GM18498 (cell line): Measurements from ENCODE around the gene MCEMP1.

Experiments used
- ATAC-seq: cut with Tn5 transposase; IDR thresholded peaks from one replicate; pipeline ENCODE4 v1.9.1; 2021; ENCODE audit warnings: mild to moderate bottlenecking, moderate library complexity; ENCODE audit not compliant: unreplicated experiment

Gene MCEMP1

DNA sequence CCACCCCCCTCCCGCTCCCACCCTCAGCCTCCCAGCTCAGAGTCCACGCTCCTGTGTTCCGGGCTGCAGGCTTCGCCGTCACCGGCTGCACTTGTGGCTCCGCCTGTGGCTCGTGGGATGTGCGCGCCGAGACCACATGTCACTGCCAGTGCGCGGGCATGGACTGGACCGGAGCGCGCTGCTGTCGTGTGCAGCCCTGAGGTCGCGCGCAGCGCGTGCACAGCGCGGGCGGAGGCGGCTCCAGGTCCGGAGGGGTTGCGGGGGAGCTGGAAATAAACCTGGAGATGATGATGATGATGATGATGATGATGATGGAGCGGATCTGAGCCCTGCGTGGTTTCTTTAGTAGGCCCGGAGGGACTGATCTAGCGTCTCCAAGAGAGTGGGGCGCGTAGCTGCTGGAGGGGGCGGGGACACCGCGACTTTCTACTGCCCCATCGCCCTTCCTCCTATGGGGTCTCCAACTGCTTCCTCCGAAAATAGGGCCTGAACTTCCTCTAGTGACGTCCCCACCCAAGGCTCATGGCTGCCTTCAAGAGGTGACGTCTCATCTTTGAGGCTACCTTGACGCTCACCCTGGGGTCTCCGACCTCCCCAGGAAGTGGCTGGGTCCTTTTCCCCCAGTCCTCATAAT lies 6.6 kb upstream of the MCEMP1 start:
- ATAC-seq: no peak

DNA sequence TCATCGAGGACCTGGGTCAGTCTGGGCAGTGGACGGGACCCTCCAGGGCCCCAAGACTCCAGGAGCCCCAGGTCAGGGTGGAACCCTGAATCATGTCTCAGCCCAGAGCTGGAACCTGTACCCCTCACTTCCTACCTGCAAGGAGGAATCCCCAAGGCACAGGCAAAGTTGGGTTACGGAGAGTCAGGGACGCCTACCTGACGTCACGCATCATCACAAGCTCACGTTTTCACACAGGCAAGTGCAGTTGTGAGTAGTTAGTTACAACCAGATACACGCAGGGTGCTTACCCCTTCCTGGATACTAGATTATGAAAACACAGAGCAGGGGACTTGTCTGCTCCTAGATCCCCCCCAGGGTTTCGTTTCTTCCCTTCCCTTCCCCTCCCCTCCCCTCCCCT lies 6.1 kb upstream of the MCEMP1 start:
- ATAC-seq: no peak

DNA sequence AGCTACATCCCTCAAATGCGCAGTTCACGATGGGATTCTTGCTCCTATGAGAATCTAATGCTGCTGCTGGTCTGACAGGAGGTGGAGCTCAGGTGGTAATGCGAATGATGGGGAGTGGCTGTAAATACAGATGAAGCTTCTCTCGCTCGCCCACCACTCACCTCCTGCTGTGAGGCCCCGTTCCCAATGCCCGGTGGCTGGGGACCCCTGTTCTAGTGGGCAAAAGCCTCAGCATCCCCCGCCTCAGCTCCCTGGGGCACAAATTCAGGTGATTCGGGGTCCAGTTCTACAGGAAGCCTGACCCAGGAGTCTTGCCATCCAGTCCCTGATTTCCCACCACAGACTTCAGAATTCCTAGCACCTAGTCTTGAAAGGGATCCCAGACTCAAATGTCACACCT lies 4.4 kb upstream of the MCEMP1 start:
- no peak for ATAC-seq

DNA sequence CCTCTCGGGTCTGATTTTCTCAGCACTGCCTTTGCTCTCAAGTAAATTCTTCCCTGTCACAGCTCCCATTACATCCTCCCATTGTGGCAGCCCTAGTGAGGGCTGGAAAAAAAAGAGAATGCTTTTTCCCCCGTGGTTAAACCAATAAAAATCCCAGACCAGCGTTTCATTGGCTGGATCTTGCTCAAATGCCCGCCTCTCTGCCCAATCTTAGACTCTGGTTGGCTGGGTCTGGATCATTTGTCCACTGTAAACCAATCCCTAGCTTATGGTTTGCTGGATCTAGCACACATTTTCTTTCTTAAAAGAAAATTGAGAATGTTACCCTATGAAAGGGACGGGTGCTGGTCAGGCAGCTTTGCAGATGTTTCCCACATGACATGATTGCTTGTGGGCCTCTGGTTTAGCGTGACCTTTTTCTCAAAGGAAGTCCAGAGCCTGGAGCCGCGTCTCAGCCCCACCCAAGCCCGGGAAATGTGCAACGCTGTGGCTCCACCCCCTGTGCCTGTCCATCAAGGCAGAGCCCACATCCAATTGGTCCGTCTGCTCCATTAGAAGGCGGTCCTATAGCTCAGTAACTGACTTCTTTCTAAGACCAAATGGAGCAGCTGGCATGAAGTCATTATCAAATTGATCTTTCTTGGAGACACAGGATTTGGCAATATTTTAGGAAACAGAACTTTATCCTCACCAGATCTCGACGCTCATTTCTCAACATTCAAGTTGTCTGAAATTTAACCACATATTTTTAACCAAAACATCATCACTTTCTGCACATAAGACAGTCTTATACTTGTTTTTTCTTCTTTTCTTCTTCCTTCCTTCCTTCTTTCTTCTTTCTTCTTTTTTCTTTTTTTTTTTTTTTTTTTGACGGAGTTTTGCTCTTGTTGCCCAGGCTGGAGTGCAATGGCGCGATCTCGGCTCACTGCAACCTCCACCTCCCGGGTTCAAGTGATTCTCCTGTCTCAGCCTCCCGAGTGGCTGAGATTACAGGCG lies 2.6 kb upstream of the MCEMP1 start:
- no peak for ATAC-seq

DNA sequence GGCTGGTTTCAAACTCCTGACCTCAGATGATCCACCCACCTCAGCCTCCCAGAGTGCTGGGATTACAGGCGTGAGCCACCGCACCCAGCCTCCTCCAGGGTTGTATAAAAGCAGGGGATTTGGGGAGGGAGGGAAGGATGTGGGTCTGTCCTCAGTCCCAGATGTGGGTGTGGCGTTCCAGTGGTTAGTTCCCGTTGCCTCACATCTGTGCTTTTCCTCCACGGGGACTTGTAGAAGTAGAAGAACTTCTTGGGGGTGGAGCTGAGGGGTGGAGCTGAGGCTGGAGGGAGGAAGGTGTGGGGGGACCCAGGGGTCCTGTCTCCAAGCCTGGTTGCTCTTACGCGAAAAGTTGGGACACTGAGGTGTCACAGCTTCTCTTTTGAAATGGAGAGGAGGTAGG lies 514 bp upstream of the MCEMP1 start:
- ATAC-seq: no peak

DNA sequence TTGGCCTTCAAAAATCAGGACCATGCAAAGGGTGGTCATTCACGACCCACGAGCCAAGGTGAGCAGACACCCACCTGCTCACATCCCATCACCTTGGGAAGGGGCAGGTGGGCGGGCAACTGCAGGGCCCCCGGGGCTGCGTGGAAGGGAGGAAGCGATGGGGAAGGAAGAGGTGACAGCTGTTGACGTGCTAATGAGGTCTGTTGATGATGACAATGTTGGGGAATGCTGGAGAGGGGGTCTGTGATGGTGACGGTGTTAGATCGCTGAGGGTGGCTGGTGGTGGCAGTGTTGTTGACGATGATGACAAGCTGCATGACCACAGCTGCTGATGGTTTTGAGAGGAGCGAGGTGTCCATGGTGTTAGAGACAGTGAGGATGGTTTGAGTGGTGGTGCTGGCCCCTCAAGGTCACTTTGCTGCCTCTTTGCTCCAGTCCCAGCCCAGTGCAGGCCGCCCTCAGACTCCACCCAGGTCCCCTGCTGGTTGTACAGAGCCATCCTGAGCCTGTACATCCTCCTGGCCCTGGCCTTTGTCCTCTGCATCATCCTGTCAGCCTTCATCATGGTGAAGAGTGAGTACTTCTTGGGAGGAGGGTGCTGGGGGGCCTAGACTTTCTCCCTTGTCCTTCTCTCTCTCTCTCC lies 900 bp downstream of the MCEMP1 start:
- ATAC-seq: no peak

DNA sequence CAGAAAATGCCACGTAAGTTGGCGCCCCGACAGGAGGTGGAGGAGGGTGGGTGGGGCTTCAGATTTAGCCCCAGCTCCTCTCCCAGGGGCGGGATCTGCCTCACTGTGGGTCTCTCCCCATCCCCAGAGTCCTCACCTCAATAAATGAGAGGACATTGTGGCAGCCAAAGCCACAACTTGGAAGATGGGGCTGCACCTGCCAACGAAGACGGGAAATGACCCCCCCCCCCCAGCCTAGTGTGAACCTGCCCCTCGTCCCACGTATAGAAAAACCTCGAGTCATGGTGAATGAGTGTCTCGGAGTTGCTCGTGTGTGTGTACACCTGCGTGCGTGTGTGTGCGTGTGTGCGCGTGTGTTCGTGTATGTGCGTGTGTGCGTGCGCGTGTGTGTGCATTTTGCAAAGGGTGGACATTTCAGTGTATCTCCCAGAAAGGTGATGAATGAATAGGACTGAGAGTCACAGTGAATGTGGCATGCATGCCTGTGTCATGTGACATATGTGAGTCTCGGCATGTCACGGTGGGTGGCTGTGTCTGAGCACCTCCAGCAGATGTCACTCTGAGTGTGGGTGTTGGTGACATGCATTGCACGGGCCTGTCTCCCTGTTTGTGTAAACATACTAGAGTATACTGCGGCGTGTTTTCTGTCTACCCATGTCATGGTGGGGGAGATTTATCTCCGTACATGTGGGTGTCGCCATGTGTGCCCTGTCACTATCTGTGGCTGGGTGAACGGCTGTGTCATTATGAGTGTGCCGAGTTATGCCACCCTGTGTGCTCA lies 2.3 kb downstream of the MCEMP1 start:
- ATAC-seq: peak; percentile 46

DNA sequence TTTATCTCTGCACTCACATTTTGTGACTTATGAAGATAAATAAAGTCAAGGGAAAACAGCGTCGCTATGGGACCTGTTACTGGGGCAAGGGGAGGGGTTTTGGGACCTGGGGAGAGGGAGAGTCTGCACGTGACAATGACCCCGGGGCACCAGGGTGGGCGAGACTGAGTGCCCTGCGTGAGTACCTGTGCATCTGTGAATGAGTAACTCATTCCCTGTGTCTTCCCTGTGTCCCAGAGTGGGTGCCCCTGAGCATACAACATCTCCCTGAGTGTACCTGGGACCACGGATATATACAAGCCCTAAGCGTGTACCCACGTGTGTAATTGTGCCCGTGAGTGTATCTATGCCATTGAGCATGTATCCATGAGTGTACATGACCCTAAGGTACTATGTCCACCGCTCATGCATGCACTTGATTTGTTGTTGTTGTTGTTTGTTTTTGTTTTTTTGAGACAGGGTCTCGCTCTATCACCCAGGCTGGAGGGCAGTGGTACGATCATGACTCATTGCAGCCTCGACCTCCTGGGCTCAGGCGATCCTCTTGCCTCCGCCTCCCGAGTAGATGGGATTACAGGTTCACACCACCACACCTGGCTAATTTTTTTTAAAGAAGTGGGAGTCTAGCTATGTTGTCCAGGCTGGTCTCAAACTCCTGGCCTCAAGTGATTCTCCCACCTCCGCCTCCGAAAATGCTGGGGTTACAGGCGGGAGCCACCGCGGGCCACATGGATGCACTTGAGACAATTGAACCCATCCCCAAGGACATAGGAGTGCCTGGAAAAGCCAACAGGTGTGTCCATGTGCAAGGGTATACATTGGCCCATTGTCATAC lies 3.1 kb downstream of the MCEMP1 start:
- no peak for ATAC-seq

DNA sequence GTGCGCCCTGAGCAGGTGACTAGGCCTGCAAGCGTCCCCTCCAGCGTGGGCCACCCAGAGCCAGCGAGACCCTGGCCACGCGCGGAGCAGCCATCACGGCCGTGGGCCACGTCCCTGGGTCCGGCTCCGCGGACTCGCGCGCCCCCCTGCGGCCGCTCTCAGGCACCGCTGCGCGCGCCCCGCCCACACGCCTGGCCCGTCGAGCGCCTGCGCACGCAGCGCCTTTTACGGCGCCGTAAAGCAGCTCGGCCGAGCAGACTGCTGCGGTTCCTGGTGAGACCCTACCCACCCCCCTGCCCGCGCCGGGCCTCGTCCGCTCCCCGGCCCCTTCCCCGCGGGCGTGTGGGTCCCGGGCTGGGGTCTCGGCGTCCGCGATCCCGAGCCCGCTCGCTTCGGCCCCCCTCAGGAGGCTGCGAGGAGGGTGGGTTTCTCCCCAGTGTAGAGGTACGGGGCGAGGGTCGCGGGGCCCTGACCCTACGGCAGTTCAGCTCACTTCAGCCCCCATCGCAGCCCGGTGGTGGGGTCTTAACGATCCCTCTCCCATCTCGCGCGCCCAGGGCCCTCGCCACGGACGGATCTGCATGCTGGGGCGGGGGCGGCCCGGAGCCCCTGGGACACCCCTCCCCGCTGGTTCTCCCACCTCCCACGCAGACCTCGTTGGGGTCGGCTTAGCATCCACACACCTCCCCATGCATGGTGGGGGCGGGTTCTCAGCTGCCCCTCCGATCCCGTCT lies 3.9 kb downstream of the MCEMP1 start, which contains the start of gene TRAPPC5:
Gene TRAPPC5 (plus strand): TSS at position 228 of the 734 bp plus-strand sequence. CDS start 1,421 bp downstream, outside the sequence.
- peak; percentile 67 for ATAC-seq

DNA sequence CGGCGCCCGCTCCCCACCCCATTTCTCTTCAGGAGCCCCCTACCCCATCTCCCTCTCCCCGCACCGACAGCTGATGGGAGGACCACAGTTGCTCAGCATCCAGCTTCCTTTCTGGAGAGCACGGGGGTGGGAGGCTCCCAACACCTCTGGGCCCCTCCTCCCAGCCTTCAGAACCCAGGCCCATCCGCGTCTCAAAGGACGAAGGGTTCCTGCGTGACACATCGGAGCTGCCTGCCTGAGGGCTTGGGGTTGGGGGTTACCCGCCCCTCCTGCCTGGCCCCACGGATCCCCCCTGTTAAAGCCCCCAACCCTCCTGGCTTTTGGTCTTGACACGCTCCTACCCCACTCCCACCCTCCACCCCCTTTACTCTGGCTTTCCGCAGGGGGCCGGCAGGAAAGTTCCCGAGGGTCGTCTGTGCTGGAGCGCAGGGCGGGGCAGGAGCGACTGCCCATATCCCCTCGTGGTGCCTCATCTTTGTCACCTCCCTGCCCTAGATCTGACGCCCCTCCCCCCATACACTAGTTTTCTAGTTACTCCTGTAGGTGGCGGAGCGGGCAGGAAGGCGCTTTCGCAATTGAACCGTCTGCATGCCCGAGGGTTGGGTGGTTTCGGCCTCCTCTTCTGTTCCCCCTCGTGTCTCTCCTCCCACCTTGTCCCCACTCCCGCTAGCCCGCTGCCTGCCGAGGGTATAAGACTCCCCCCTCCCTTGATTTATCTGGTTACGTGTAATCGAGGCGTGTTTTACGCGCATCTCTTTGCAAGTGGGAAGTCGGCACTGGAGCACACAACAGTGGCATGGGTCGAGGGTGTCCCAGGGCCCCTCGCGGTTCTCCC lies 4.7 kb downstream of the MCEMP1 start:
- ATAC-seq: peak; percentile 9

DNA sequence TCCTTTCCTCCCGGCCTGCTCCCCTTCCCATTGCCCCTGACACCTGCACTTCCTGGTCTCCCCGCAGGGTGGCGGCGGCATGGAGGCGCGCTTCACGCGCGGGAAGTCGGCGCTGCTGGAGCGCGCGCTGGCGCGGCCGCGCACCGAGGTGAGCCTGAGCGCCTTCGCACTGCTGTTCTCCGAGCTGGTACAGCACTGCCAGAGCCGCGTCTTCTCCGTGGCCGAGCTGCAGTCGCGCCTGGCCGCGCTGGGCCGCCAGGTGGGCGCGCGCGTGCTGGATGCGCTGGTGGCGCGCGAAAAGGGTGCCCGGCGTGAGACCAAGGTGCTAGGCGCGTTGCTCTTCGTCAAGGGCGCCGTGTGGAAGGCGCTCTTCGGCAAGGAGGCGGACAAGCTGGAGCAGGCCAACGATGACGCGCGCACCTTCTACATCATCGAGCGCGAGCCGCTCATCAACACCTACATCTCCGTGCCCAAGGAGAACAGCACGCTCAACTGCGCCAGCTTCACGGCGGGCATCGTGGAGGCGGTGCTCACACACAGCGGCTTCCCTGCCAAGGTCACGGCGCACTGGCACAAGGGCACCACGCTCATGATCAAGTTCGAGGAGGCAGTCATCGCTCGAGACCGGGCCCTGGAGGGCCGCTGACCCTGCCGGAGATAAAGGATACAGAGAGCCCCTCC lies 5.4 kb downstream of the MCEMP1 start:
- ATAC-seq: no peak

DNA sequence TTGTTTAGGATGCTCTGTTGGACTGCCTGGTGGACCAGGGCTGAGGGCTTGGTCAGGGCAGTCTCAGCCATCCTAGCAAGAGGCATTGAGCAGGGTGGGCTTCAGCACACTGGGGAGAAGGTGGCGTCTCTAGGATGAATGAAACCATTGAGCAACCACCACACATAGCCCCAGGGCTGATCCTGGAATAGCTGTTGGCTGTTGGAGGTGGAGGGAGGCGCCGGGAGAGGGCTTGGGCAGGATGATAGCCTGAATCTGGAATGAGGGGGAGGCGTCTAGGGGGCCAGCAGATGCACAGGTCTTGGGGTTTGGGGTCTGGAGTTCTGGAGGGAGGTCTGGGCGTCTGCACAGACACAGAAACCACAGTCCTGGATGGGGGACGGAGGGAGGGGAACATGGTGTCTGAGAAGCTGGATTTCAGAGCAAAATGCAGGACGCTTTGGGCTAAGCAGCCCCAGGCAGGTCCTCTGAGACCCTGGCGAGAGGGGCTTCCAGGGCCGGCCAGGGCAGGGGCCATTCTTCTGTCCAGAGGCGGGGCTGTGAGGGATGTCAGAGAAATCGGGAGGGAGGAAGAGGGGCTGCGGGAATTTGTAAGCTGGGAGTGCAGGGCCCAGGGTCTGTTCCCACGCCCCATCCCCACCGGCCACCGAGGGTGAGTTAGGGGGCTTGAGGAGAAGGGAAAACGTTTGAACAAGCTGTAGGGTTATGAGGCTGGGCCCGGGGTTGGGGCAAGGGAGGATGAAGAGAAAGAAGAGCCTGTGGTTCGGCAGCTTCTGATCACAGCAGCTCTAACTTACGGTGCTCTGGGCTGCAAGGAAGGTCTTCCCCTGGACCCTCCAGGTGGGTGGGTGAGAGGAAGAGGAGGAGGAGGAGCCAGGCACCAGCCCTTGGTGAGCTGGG lies 8.9 kb downstream of the MCEMP1 start:
- ATAC-seq: no peak

DNA sequence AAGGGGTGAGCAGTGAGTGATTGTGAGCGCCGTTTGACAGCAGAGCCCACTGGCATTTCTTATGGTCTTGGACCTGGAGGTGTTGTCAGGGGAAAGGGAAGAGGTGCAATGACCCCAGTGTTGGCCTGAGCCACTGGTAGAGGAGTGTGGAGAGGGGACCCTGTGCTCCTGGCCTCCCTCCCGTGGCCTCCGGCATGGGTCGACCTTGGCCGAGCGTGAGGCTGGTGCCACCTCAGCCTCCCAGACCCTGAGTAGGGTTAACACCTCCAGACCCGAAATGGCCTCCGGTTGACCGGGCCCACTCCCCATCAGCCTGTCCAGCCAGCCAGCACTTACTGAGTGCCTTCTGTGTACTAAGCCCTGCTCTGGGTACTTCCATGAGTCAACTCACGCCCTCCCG lies 10.3 kb downstream of the MCEMP1 start:
- no peak for ATAC-seq

DNA sequence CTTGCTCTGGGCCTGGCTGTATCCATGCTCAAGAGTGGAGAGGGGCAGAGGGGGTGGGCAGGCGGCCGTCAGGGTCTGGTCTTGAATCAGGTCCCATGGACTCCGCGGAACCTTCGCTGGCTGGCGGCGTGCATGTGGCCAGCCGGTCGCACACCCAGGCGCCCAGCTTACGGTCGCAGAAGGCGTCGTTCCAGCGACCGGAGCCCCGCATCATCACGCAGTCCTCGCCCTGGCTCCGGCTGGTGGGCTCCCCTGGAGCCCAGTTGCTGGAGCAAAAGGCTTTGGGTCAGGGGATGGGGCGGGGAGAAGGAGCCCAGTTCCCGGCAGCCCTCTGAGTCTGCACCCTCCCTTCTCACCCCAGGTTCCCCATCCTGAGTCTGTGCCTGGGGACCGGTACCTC lies 12.3 kb downstream of the MCEMP1 start:
- no peak for ATAC-seq

DNA sequence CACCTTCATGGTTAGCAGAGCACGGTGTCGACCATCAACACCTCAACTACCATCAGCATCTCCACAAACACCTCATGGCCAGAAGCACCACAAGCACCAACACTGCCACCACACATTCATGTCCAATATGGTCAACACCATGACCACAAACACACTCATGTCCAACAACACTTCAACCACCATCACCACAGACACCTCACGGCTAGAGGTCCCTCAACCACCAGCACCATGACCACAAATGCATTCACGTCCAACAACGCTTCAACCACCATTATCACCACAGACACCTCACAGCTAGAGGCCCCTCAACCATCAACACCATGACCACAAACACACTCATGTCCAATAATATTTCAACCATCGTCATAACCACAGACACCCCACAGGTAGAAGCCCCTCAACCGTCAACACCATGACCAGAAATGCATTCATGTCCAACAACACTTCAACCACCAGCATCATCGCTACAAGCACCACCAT lies 13.9 kb downstream of the MCEMP1 start:
- ATAC-seq: no peak

DNA sequence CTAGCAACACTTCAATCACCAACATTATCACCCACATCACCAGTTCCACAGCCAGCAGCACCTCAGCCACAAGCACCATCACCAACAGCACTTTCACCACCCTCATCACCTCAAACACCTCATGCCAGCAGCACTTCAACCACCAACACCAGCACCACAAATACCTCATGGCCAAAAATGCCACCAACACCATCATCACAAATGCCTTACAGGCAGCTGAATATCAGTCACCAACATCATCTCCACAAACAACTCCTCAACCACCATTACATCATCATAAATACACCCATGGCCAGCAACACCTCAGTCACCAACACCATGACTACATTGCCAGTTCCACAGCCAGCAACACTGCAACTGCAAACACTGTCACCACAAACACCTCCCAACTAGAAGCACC lies 14.6 kb downstream of the MCEMP1 start:
- ATAC-seq: no peak
